HG02870 (cell line): ENCODE results near the gene ZNF827.
A peak's percentile ranks its signal among the peaks of the same experiment; 100 is the strongest.

ENCODE experiments used
- ATAC-seq: cut with Tn5 transposase; IDR thresholded peaks from one replicate; pipeline ENCODE4 v1.9.1; 2021; ENCODE audit warnings: mild to moderate bottlenecking, moderate library complexity; ENCODE audit not compliant: unreplicated experiment

ZNF827 gene

DNA sequence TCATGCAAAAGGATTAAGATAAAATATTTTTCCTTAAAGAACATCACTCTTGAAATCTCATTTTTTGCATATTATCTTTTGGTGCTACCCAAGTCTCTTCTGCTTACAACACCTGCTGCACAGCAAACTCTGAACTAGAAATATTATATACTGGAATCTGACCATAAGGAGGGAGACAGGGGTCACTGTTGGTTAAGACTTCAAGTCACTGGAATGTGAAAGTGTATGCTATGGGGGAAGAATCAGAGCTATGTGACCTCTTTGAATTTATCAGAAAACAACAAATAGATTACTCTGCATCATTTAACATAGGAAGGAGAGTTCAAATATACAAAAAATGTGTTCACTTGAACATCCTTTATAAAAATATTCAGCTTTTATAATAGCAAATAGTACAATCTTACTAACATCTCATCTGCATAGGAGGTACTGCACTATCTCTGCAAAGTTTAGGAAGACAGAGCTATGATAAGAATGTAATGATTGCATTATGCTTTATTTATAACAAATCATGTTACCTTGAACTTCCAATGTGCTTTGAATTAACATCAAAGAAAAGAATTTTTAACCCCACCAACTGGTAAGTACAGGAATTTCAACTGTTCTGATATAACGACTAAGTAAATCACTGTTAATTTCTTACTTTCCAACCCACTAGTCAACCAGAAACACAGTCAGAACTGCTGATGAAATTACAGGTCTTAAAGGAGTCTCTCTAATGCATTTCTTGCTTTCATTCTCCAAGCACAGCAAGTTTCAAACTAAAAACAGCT is 69.8 kb downstream of the ZNF827 start:
- peak; percentile 73 for ATAC-seq

DNA sequence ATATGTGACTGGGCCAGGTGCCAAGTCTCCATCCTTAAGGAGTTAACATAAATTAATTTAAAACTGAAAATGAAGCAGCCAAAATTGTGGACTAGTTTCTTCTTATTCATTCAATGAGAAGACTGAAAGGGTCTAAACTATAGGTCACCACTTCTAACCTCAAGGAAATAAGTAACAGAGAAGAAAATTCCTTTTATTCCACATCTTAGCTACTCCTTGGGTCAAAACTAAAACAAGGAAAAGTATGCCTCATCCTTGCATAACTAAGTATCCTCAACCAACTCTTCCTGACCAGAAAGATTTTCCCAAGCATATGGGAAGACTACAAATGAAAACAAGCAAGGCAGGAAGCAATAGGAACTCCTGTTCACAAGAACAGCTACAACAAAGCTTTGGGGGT is 71.2 kb downstream of the ZNF827 start:
- no peak for ATAC-seq

DNA sequence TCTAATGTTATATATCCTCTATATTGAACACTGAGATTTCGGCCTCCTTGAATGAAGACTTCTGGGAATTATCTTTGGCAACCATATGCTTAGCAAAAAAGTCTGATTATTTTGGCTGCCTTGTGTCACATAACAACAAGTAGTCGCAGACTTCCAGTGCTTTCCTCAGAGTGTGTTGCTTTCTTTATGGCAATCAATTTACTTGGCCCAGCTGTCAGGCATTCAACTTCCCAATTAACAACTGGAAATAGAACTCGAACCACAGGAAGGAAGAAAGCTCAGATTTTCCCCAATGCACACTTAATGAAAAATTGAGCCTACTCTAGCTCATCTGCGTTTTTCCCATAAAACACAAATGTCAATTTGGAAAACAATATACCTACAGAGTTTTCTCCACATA is 71.6 kb downstream of the ZNF827 start:
- no peak for ATAC-seq

DNA sequence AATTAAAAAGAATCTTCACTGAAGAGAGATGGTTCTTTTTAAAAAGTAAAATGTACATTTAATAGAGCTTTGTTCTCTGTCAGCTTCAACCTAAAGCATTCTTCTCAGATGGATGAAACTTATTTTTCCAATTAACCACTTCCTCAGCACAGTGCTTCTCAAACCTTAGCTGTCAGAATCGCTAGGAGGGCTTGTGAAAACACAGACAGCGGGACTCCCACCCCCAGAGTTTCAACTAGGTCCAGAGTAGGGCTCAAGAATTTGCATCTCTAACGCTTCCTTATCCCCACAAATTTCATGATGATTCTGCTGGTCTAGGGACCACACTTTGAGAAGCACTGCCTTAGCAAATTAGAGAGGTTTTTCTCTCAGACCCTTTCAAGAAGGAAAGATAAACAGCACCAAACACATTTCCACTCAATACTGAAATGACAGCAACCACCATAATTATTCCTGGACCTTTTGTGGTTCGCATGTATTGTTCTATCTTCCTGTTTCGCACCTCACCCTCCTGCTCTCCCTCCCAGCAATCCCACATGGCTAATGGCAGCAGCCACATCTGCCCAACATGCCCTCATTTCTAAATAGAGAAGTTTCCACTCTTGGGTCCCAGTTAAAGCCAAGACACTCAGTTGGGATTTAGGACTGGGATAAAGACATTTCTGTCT is 73.2 kb downstream of the ZNF827 start:
- ATAC-seq, result peak; percentile 58

DNA sequence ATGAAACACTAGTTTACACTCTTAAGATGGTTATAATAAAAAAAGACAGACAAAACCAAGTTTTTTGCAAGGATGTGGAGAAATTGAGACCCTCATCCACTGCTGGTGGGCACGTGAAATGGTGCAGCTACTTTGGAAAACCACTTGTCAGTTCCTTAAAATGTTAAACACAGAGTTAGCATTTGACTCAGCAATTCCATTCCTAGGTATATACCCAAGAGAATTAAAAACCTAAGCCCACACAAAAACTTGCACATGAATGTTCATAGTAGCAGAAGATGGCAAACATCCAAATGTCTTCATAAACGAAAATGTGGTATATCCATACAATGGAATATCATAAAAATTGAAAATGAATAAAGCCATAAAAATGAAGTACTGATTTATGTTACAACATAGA is 75.4 kb downstream of the ZNF827 start:
- no peak for ATAC-seq

DNA sequence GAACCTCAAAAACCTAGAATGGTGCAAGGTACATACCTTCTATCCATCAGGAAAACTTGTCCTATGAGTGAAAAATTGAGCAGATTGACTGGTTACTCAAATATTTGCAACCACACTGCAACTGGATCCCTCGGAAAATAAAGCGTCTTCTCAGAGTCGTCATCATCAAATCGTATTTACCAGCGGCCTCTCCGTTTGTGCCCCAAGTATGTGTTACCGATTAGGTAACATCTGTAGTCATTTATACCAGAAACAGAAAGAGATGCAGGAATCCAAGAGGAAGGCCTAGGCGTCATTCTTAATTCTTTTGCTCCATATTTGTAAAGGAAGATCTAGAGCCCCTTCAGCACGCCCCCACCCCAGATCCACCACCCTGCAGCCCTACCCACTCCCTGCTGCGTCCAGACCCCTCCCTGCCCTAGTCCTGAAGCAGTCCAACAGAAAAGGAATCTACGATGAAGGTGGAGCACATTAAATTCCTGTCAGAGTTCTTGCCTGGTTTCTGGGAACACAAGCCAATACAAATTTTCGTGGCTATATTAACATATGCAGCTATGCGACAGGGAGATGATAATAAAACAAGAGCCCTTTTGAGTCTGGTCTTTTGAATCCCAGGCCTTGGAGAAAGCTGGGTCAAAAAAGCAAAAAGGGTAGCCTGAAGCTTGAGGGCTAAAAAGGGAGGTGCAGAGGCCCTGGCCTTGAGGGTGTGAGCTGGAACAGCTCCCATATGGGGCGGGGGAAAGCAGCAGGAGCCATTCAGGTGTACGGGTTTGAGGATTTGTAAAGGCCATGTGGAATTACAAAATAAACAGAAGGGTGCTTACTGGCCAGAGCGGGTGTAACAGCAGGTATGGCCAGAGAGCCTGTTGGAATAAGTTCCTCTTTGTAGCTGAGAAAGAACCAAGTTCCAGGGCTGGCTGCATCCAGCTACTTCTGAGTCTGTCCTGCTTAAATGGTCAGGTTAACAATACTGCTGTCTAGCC is 77.0 kb downstream of the ZNF827 start:
- no peak for ATAC-seq

DNA sequence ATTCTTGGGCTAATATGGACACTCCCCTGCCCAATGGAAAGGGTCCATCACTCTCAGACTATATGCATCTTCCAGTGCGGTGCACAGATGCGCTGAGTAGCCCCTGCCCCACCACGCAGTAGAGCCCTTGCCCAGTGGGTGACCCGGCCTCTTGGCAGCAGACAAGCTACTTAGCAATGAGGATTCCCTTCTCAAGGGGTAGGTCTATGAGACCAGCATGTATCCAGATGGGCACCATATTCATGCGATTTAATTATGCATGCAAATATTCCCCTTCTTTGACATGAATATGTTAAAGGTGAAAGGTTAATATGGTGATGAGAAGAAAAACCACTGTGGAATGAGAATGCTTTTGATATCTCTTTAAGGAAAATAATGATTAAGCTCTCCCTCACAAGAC is 77.7 kb downstream of the ZNF827 start:
- ATAC-seq, result no peak

DNA sequence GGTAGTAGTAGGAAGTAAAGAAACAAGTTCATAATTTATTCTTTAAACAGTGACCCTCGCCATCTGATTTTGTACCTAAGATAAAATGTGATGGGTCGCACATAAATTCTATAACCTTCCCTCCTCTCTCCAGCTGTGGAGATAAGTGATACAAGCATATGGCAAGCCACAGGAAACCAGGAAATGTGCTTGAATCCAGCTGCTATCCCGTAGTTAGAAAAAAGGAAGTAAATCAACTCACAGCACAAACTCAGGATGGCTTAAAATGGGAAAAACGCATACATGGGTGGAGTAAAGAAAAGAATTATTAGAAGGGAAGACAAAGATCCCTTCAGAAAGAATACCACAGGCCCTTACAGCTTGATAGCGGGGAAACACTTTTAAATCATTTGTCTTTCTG is 78.2 kb downstream of the ZNF827 start:
- no peak for ATAC-seq

DNA sequence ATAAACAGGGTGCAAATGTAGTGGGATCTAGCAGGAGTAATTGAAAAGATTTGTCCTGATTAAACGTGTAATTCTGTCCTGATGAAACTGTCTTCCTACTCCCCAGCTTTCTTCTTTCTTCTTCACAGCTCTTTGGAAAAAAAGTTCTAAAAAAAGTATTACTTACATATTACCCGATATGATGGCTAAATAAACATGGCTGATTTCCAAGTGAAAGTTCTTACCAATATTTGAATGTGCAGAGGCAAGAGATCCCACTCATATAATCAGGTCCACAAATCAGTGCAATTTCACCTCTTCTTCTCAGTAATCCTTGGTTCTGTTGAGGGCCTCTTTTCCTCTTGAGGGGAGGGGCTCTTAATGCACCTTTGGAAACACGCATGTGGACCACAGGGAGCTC is 78.7 kb downstream of the ZNF827 start:
- no peak for ATAC-seq

DNA sequence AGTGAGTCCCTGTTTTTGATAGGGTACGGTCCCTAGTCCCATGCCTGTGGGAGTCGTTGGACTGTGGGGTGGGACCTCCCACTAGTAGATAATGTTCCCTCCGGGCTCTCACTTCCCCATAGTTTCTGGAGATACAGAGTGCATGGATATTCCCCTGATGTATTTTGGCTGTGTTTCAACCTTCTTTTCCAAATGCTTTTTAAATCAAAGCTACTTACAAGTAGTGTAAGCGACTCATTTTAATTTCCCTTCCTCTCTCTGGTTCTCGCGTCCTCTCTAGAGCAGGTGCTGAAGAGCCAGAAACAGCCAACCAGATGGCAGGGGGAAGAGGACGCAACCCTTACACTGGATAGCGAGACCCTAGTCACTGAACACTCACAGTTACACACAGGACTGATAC is 79.2 kb downstream of the ZNF827 start:
- no peak for ATAC-seq

DNA sequence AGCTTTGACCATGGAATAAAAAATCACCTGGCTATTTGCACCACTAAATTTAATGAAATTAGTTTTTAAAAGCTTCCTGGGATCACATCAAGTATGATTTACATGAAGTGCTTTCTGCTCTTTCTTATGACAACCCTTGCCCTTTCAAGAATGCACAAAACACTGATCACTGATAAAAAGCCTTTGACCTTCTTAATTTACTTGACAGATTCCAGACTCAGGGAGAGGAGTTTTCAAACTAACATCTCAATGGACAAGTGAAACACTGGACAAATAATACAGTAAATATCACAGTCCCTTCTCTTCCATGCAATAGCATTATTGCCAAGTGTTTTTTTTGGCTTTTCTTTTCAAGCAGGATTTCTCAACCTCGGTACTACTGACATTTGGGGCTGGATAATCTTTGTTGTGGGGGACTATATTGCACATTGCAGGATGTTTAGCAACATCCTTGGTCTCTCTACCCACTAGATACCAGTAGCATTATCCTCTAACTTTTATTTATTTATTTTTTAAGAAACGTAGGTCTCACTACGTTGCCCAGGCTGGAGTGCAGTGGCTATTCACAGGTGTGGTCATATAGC is 86.3 kb downstream of the ZNF827 start:
- ATAC-seq, result no peak

DNA sequence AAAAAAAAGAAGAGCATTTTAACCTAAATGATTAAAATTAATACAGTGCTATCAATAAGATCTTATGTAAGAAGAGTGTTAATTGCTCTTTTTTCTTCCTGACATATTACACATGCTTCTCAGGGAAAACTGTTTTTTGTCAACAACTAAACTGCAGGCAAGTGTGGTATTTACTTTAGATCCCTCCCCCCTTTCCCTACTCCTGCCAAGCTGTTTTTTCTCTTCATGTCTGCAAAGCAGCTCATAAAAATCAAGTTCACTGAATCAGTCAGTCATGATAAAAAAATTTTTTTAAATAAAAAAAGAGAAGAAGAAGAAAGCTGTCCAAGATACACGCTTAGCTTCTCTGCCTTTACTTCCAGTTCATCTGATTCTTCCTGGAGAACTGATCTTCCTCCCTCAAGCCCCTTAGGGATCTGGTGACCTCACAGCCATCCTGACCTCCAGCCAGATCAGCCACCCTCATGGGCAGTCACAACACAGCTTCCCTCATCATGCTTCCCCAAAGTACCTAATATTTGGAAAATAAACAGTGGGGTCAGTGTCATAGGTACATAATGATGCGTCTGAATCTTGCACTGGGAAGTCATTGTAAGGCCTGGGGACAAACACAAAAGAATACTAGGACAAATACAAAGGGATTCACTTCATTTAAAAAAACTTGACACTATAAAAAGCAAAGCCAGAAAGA is 87.0 kb downstream of the ZNF827 start:
- no peak for ATAC-seq

DNA sequence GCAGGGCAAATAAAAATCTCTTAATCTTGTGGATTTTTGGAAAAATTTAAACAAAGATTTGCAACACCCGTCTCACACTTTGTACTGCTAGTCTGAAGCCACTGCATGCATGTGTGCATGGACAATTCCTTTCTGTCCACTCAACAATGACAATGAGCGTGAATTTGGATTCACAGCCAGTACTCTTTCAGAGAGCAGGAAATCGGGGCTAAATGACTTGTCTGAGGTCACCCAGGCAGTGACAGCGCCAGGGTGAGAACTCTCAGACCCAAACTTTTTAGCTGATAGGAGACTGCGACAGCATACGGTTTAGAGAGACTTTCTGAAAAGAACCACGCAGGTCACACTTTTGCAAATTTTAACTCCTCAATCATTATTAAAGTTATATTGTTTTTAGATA is 90.9 kb downstream of the ZNF827 start:
- no peak for ATAC-seq

DNA sequence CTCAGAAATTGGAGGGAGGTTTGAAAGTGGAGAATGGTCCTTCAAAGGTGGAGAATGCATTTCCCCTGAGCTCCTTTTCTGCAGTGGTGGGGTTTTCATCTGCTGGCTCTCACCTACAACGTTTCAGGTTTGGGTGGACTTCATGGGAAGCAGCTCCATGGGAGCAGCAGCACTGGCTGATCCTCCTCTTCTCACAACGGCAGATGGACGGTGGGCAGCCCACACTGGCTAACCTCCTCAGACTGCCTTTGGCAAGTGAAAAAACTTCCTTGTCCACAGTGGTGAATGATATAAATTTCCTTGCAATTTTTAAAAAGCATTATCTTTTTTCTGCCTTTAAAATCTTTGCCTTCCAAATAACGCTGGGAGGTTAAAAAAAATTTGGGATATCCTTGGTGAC is 93.5 kb downstream of the ZNF827 start:
- ATAC-seq, result no peak

DNA sequence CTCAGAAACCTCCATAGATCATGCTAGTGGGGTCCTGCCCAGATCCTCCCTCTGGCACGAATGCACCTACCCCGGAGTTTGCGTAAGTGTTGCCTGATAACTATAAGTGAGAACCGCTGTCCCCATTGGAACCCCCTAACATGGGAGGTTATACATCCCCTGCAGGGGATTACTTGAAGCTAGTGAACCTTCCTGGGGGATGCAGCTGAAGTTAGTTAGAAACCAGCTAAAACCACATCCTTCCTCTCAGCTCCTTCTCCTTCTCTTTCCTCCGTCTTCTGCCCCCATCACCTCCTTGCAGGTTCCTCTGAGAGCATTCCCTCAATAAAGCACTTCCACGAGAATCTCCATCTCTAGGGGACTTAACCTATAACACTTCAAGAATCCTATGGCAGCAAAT is 95.0 kb downstream of the ZNF827 start:
- ATAC-seq, result no peak

DNA sequence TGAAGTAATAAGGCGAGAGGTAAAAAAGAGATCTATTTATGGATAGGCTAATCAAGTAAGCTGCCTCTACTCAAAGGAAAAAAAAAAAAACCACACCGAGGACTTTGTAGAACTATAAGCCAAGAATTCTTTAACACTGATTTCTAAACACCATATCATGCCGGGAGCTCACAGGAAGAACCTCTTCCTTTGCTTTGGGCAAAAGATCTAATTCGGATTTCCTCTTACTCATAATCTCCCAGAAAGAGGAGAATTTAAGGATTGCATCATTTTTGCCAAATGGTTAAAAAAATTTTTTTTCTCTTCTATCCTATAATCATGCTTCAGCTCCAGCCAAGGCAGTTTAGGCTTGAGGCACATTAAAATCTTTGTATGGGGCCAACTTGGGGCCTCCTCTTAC is 95.5 kb downstream of the ZNF827 start:
- ATAC-seq, result no peak

DNA sequence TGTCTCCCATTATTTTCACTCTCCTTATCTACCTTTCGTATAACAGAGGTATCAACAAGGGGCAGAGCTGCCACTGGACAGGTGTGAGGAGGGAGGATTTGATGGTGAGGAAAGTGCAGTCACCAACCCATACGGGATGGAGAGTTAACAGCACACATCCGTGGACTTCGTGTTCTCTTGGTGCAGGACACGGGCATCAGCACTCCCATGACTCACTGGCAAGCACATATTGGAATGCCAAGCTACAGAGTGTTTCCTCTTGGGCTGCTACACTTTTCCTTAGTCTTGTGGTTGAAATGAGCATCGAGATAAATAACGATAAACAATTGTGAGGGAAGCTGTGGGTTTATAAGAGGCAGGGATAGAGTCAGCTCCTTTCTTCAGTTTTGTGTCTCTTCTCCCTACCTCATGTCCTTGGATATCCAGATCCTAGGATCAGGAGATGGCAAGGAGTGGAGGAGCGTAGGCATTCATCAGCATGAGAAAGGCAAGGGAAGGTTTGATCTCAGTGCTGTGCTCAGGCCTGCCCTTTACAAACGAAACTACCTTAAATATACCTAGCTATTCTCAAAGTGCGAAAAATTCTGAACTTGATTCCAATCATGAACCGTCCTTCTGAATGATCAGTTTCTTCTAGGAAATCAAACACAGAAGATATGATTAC is 96.3 kb downstream of the ZNF827 start:
- ATAC-seq, result no peak

DNA sequence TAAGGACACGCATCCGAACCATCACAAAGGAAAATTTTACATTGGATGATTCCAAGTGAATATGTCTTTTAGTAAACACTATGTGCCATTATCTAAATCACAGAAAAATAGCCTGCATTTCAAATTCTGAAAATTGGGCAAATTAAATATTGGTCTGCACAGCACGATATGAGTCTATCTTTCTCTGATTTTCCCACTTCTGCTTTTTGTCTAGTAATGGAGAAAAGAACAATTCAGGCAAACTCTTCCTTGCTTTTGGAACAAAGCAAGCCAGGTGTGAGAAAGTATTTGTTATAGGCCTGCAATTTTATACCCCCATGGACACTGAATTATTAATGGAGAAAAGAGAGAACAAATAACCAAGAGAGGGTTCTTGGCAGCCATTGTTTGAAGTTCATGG is 97.8 kb downstream of the ZNF827 start:
- no peak for ATAC-seq

DNA sequence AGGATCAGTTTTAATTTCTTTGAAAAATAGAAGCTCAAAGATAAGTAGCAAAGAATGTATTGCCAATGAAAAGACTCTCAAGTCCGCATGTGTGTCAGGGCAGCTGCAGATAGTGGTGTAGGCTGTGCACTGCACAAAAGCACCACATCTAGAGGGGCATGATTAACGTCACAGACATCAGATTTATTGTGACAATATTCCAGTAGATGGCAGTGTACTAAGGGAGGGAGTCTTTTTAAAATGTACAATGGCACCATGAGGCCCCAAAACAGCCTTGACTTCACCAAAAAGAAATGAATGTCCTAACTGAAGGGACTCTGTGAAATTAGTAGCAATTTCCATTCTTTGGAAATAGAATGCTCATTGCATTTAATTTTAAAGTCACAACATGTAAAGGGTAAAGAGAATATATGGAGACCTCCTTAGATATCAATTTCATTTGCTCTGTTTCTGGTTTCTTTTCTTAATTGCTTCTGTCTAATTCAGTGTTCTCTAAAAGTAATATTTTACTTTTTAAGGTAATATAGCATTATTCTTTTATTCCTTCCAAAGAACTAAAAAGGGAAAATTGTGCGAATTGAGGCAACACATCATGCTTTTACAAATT is 98.4 kb downstream of the ZNF827 start:
- ATAC-seq, result peak; percentile 89

DNA sequence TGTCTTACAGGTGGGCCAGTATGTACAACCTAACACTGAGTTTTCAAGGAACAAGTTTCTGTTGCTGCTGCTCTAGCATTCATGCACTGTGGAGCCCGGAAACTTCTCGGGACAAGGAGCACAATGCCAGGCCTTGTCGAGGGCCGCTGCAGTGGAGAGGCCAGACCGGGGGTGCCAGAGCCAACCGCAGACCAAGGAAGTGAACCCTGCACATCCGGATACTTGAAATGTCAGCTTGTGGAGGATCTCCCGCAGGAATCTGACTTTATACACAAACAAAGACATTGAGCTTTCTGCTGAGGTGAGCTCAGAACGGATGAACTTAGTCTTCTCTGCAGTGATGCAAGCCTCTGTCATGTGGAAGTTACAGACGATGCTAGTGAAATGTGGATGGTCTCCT is 99.5 kb downstream of the ZNF827 start:
- ATAC-seq, result no peak
